Neural cell (in vitro differentiated cells): ENCODE results near the gene GAB2. TPM values are rescaled to one million over a fixed set of nuclear protein-coding genes. Genes with fewer than 3 reads are reported as not detected.

ENCODE experiments used
- H2AFZ ChIP-seq: fragments of 200-600, 300-800 bp; sonication (generic), shearing (Covaris generic); 2 replicates; pipeline ENCODE4 v1.6.0; 2014; ENCODE audit warnings: low read depth, mild to moderate bottlenecking, antibody characterized with exemption, low read length, moderate library complexity
- H3F3A ChIP-seq: fragments of 200-600 bp; shearing (Covaris generic); 2 replicates; pipeline ENCODE4 v1.6.1; 2016; ENCODE audit warnings: mild to moderate bottlenecking, moderate library complexity, mixed read lengths, antibody characterized with exemption, low read length; ENCODE audit not compliant: insufficient read depth, poor library complexity, severe bottlenecking
- H3K27ac ChIP-seq: fragments of 200-600, 300-800 bp; sonication (generic), shearing (Covaris generic); 2 replicates; pipeline ENCODE4 v1.5.1; 2014; ENCODE audit warnings: mild to moderate bottlenecking, low read length, moderate library complexity
- H3K27me3 ChIP-seq: fragments of 300-800, 200-600 bp; sonication (generic), shearing (Covaris generic); 2 replicates; pipeline ENCODE4 v1.6.0; 2014; ENCODE audit warnings: mild to moderate bottlenecking, low read depth, low read length, moderate library complexity; ENCODE audit not compliant: insufficient read depth
- H3K36me3 ChIP-seq: fragments of 300-800, 200-600 bp; sonication (generic), shearing (Covaris generic); 2 replicates; pipeline ENCODE4 v1.5.1; 2014; ENCODE audit warnings: mild to moderate bottlenecking, antibody characterized with exemption, low read length, moderate library complexity; ENCODE audit not compliant: insufficient read depth
- H3K4me2 ChIP-seq: fragments of 300-800, 200-600 bp; sonication (generic), shearing (Covaris generic); 2 replicates; pipeline ENCODE4 v1.6.0; 2014; ENCODE audit warnings: mild to moderate bottlenecking, low read length
- H3K4me3 ChIP-seq: fragments of 300-800, 200-600 bp; sonication (generic), shearing (Covaris generic); 2 replicates; pipeline ENCODE4 v1.5.1; 2014; ENCODE audit warnings: mild to moderate bottlenecking, low read length, moderate library complexity
- H3K79me2 ChIP-seq: fragments of 200-600 bp; shearing (Covaris generic); replicated peaks from 2 replicates; pipeline ENCODE4 v1.6.0; 2014; ENCODE audit warnings: mild to moderate bottlenecking, low read length, moderate library complexity; ENCODE audit not compliant: insufficient read depth
- H3K9ac ChIP-seq: fragments of 300-800, 200-600 bp; sonication (generic), shearing (Covaris generic); 2 replicates; pipeline ENCODE4 v1.6.1; 2016; ENCODE audit warnings: mild to moderate bottlenecking, low read length, mixed read lengths
- H3K9me2 ChIP-seq: fragments of 200-600 bp; shearing (Covaris generic); 2 replicates; pipeline ENCODE4 v1.6.1; 2016; ENCODE audit warnings: mild to moderate bottlenecking, low read length, mixed read lengths; ENCODE audit not compliant: insufficient read depth
- H3K9me3 ChIP-seq: fragments of 200-600, 300-800 bp; sonication (generic), shearing (Covaris generic); 2 replicates; pipeline ENCODE4 v1.6.1; 2016; ENCODE audit warnings: mild to moderate bottlenecking, mixed run types, low read length, moderate library complexity, mixed read lengths
- H4K20me1 ChIP-seq: fragments of 200-600 bp; shearing (Covaris generic); 2 replicates; pipeline ENCODE4 v1.6.1; 2016; ENCODE audit warnings: mild to moderate bottlenecking, mixed run types; ENCODE audit not compliant: insufficient read depth
- CTCF ChIP-seq: fragments of 450-650 bp; IDR thresholded peaks from 2 replicates; pipeline ENCODE4 v1.5.1; 2014; ENCODE audit warnings: antibody characterized with exemption, mild to moderate bottlenecking, moderate library complexity; ENCODE audit not compliant: poor library complexity, severe bottlenecking
- EP300 ChIP-seq: fragments of 450-650 bp; conservative IDR thresholded peaks from 2 replicates; pipeline ENCODE4 v1.6.1; 2014; ENCODE audit warnings: antibody characterized with exemption, mild to moderate bottlenecking, moderate library complexity; ENCODE audit not compliant: poor library complexity, severe bottlenecking
- EZH2 ChIP-seq: fragments of 200-600, 300-800 bp; shearing (Covaris generic), sonication (generic); IDR thresholded peaks from 2 replicates; pipeline ENCODE4 v1.6.1; 2014; ENCODE audit warnings: antibody characterized with exemption, low read length, borderline replicate concordance, mild to moderate bottlenecking; ENCODE audit not compliant: insufficient read depth, poor library complexity, severe bottlenecking
- MXI1 ChIP-seq: fragments of 450-650 bp; conservative IDR thresholded peaks from 2 replicates; pipeline ENCODE4 v1.6.1; 2014; ENCODE audit warnings: antibody characterized with exemption, mild to moderate bottlenecking; ENCODE audit not compliant: poor library complexity, severe bottlenecking
- POLR2AphosphoS5 ChIP-seq: IDR thresholded peaks from 2 replicates; pipeline ENCODE4 v1.6.1; 2012
- RAD21 ChIP-seq: fragments of 450-650 bp; conservative IDR thresholded peaks from 2 replicates; pipeline ENCODE4 v1.6.1; 2014; ENCODE audit warnings: antibody characterized with exemption, mild to moderate bottlenecking, moderate library complexity
- SMC3 ChIP-seq: fragments of 450-650 bp; conservative IDR thresholded peaks from 2 replicates; pipeline ENCODE4 v1.6.1; 2014; ENCODE audit warnings: antibody characterized with exemption, mild to moderate bottlenecking, moderate library complexity; ENCODE audit not compliant: poor library complexity
- TAF1 ChIP-seq: IDR thresholded peaks from 2 replicates; pipeline ENCODE4 v1.6.1; 2012; ENCODE audit warnings: low read depth
- polyA plus RNA-seq: library from polyadenylated mRNA; depleted of rRNA; stranded (reverse); fragments of >200 nt; gene quantifications from 2 replicates; pipeline ENCODE4 v1.2.3, GENCODE V29; 2014
- TF ChIP-seq, protein P1 (sequence below): IDR thresholded peaks from 2 replicates; pipeline ENCODE4 v1.6.1; 2012; ENCODE audit warnings: borderline replicate concordance

The GAB2 gene
- polyA plus RNA-seq, 1 donor from 2014 or later: 21.9 TPM

DNA sequence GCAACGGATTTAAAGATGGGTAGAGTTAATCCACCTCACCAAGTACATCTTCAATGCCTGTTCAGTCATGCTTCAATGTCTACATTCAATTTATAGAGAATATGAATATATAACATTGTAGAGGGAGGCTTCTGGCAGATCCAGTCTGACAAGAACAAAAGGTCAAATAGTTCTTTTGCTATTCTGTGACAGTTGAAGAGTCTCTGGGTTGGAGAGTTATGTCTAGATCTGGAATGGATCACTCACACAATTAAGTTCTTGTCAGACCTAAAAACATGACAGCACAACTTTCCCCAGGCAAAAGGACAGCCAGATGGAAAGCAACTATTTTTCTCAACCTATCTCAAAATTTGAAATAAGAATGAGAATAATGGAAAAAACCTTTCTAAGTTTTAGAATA is 15.3 kb upstream of the GAB2 start:
- H3K4me2 ChIP-seq: no peak overlapping the region
- no peak overlapping the region for H2AFZ ChIP-seq
- H3K9ac ChIP-seq: no peak overlapping the region
- no peaks in the 10 kb centered on the region for H3K36me3 ChIP-seq
- no peaks in the 10 kb centered on the region for H3F3A ChIP-seq
- H4K20me1 ChIP-seq: no peaks in the 10 kb centered on the region
- no peak overlapping the region for H3K27ac ChIP-seq
- TF ChIP-seq MXI1 (no peak), EZH2 (no peak), SMC3 (no peak), EP300 (no peak), TAF1 (no peak), CTCF (no peak), RAD21 (no peak), POLR2AphosphoS5 (no peak)
- TF ChIP-seq, protein P1, sequence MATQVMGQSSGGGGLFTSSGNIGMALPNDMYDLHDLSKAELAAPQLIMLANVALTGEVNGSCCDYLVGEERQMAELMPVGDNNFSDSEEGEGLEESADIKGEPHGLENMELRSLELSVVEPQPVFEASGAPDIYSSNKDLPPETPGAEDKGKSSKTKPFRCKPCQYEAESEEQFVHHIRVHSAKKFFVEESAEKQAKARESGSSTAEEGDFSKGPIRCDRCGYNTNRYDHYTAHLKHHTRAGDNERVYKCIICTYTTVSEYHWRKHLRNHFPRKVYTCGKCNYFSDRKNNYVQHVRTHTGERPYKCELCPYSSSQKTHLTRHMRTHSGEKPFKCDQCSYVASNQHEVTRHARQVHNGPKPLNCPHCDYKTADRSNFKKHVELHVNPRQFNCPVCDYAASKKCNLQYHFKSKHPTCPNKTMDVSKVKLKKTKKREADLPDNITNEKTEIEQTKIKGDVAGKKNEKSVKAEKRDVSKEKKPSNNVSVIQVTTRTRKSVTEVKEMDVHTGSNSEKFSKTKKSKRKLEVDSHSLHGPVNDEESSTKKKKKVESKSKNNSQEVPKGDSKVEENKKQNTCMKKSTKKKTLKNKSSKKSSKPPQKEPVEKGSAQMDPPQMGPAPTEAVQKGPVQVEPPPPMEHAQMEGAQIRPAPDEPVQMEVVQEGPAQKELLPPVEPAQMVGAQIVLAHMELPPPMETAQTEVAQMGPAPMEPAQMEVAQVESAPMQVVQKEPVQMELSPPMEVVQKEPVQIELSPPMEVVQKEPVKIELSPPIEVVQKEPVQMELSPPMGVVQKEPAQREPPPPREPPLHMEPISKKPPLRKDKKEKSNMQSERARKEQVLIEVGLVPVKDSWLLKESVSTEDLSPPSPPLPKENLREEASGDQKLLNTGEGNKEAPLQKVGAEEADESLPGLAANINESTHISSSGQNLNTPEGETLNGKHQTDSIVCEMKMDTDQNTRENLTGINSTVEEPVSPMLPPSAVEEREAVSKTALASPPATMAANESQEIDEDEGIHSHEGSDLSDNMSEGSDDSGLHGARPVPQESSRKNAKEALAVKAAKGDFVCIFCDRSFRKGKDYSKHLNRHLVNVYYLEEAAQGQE: no peak
- no peaks in the 10 kb centered on the region for H3K79me2 ChIP-seq
- H3K4me3 ChIP-seq: no peak overlapping the region
- no peaks in the 10 kb centered on the region for H3K9me3 ChIP-seq
- H3K27me3 ChIP-seq: no peaks in the 10 kb centered on the region
- no peaks in the 10 kb centered on the region for H3K9me2 ChIP-seq

GRCh38 chr11:78432058-78432515 is 14.5 kb upstream of the GAB2 start:
- no peaks in the 10 kb centered on the region for H3K9me3 ChIP-seq
- no peak overlapping the region for H3K4me3 ChIP-seq
- H3K27me3 ChIP-seq: no peaks in the 10 kb centered on the region
- H3F3A ChIP-seq: no peaks in the 10 kb centered on the region
- no peaks in the 10 kb centered on the region for H4K20me1 ChIP-seq
- no peak overlapping the region for H3K4me2 ChIP-seq
- H3K36me3 ChIP-seq: no peaks in the 10 kb centered on the region
- no peak overlapping the region for H2AFZ ChIP-seq
- TF ChIP-seq RAD21 (peak; percentile 19), CTCF (peak; percentile 36), EZH2 (no peak)
- no peak overlapping the region for H3K27ac ChIP-seq
- no peak overlapping the region for H3K9ac ChIP-seq
- no peaks in the 10 kb centered on the region for H3K79me2 ChIP-seq
- no peaks in the 10 kb centered on the region for H3K9me2 ChIP-seq
